Neural cell (in vitro differentiated cells): Measurements from ENCODE around the gene CTSO. TPM values are rescaled to one million over a fixed set of nuclear protein-coding genes. Genes with fewer than 3 reads are reported as not detected.

Experiments used
- H2AFZ ChIP-seq: fragments of 200-600, 300-800 bp; sonication (generic), shearing (Covaris generic); 2 replicates; pipeline ENCODE4 v1.6.0; 2014; ENCODE audit warnings: low read depth, mild to moderate bottlenecking, antibody characterized with exemption, low read length, moderate library complexity
- H3F3A ChIP-seq: fragments of 200-600 bp; shearing (Covaris generic); 2 replicates; pipeline ENCODE4 v1.6.1; 2016; ENCODE audit warnings: mild to moderate bottlenecking, moderate library complexity, mixed read lengths, antibody characterized with exemption, low read length; ENCODE audit not compliant: insufficient read depth, poor library complexity, severe bottlenecking
- H3K27ac ChIP-seq: fragments of 200-600, 300-800 bp; sonication (generic), shearing (Covaris generic); 2 replicates; pipeline ENCODE4 v1.5.1; 2014; ENCODE audit warnings: mild to moderate bottlenecking, low read length, moderate library complexity
- H3K27me3 ChIP-seq: fragments of 300-800, 200-600 bp; sonication (generic), shearing (Covaris generic); 2 replicates; pipeline ENCODE4 v1.6.0; 2014; ENCODE audit warnings: mild to moderate bottlenecking, low read depth, low read length, moderate library complexity; ENCODE audit not compliant: insufficient read depth
- H3K36me3 ChIP-seq: fragments of 300-800, 200-600 bp; sonication (generic), shearing (Covaris generic); 2 replicates; pipeline ENCODE4 v1.5.1; 2014; ENCODE audit warnings: mild to moderate bottlenecking, antibody characterized with exemption, low read length, moderate library complexity; ENCODE audit not compliant: insufficient read depth
- H3K4me2 ChIP-seq: fragments of 300-800, 200-600 bp; sonication (generic), shearing (Covaris generic); 2 replicates; pipeline ENCODE4 v1.6.0; 2014; ENCODE audit warnings: mild to moderate bottlenecking, low read length
- H3K4me3 ChIP-seq: fragments of 300-800, 200-600 bp; sonication (generic), shearing (Covaris generic); 2 replicates; pipeline ENCODE4 v1.5.1; 2014; ENCODE audit warnings: mild to moderate bottlenecking, low read length, moderate library complexity
- H3K79me2 ChIP-seq: fragments of 200-600 bp; shearing (Covaris generic); replicated peaks from 2 replicates; pipeline ENCODE4 v1.6.0; 2014; ENCODE audit warnings: mild to moderate bottlenecking, low read length, moderate library complexity; ENCODE audit not compliant: insufficient read depth
- H3K9ac ChIP-seq: fragments of 300-800, 200-600 bp; sonication (generic), shearing (Covaris generic); 2 replicates; pipeline ENCODE4 v1.6.1; 2016; ENCODE audit warnings: mild to moderate bottlenecking, low read length, mixed read lengths
- H3K9me2 ChIP-seq: fragments of 200-600 bp; shearing (Covaris generic); 2 replicates; pipeline ENCODE4 v1.6.1; 2016; ENCODE audit warnings: mild to moderate bottlenecking, low read length, mixed read lengths; ENCODE audit not compliant: insufficient read depth
- H3K9me3 ChIP-seq: fragments of 200-600, 300-800 bp; sonication (generic), shearing (Covaris generic); 2 replicates; pipeline ENCODE4 v1.6.1; 2016; ENCODE audit warnings: mild to moderate bottlenecking, mixed run types, low read length, moderate library complexity, mixed read lengths
- H4K20me1 ChIP-seq: fragments of 200-600 bp; shearing (Covaris generic); 2 replicates; pipeline ENCODE4 v1.6.1; 2016; ENCODE audit warnings: mild to moderate bottlenecking, mixed run types; ENCODE audit not compliant: insufficient read depth
- CTCF ChIP-seq: fragments of 450-650 bp; IDR thresholded peaks from 2 replicates; pipeline ENCODE4 v1.5.1; 2014; ENCODE audit warnings: antibody characterized with exemption, mild to moderate bottlenecking, moderate library complexity; ENCODE audit not compliant: poor library complexity, severe bottlenecking
- EP300 ChIP-seq: fragments of 450-650 bp; conservative IDR thresholded peaks from 2 replicates; pipeline ENCODE4 v1.6.1; 2014; ENCODE audit warnings: antibody characterized with exemption, mild to moderate bottlenecking, moderate library complexity; ENCODE audit not compliant: poor library complexity, severe bottlenecking
- EZH2 ChIP-seq: fragments of 200-600, 300-800 bp; shearing (Covaris generic), sonication (generic); IDR thresholded peaks from 2 replicates; pipeline ENCODE4 v1.6.1; 2014; ENCODE audit warnings: antibody characterized with exemption, low read length, borderline replicate concordance, mild to moderate bottlenecking; ENCODE audit not compliant: insufficient read depth, poor library complexity, severe bottlenecking
- MXI1 ChIP-seq: fragments of 450-650 bp; conservative IDR thresholded peaks from 2 replicates; pipeline ENCODE4 v1.6.1; 2014; ENCODE audit warnings: antibody characterized with exemption, mild to moderate bottlenecking; ENCODE audit not compliant: poor library complexity, severe bottlenecking
- POLR2AphosphoS5 ChIP-seq: IDR thresholded peaks from 2 replicates; pipeline ENCODE4 v1.6.1; 2012
- RAD21 ChIP-seq: fragments of 450-650 bp; conservative IDR thresholded peaks from 2 replicates; pipeline ENCODE4 v1.6.1; 2014; ENCODE audit warnings: antibody characterized with exemption, mild to moderate bottlenecking, moderate library complexity
- REST ChIP-seq: IDR thresholded peaks from 2 replicates; pipeline ENCODE4 v1.6.1; 2012; ENCODE audit warnings: borderline replicate concordance
- SMC3 ChIP-seq: fragments of 450-650 bp; conservative IDR thresholded peaks from 2 replicates; pipeline ENCODE4 v1.6.1; 2014; ENCODE audit warnings: antibody characterized with exemption, mild to moderate bottlenecking, moderate library complexity; ENCODE audit not compliant: poor library complexity
- TAF1 ChIP-seq: IDR thresholded peaks from 2 replicates; pipeline ENCODE4 v1.6.1; 2012; ENCODE audit warnings: low read depth
- polyA plus RNA-seq: library from polyadenylated mRNA; depleted of rRNA; stranded (reverse); fragments of >200 nt; gene quantifications from 2 replicates; pipeline ENCODE4 v1.2.3, GENCODE V29; 2014

The CTSO gene
- polyA plus RNA-seq, 1 donor from 2014 or later: 0.16 TPM

- H3K9me2 ChIP-seq: no peaks in the 10 kb centered on the region
- H3K4me2 ChIP-seq: no peak overlapping the region
- H4K20me1 ChIP-seq: no peaks in the 10 kb centered on the region
- no peaks in the 10 kb centered on the region for H3K9me3 ChIP-seq
- no peak overlapping the region for H3K4me3 ChIP-seq
- no peak for TF ChIP-seq POLR2AphosphoS5
- TF ChIP-seq EZH2: no peak
- TF ChIP-seq MXI1: no peak
- no peak for TF ChIP-seq TAF1
- no peak for TF ChIP-seq RAD21
- TF ChIP-seq SMC3: no peak
- TF ChIP-seq REST: no peak
- no peak for TF ChIP-seq EP300
- no peak for TF ChIP-seq CTCF
- no peaks in the 10 kb centered on the region for H3K36me3 ChIP-seq
- no peaks in the 10 kb centered on the region for H3K27me3 ChIP-seq
- H3K27ac ChIP-seq: no peak overlapping the region
- no peak overlapping the region for H3K9ac ChIP-seq
- H3F3A ChIP-seq: no peaks in the 10 kb centered on the region
- H2AFZ ChIP-seq: no peak overlapping the region
- no peaks in the 10 kb centered on the region for H3K79me2 ChIP-seq
These were observed 73.9 kb downstream of the CTSO start for GRCh38 chr4:155879767-155880166.

GRCh38 chr4:155878611-155879010 lies 75.1 kb downstream of the CTSO start:
- Histone ChIP-seq H2AFZ (no peak overlapping the region), H3K9ac (no peak overlapping the region), H3K79me2 (no peaks in the 10 kb centered on the region), H3K36me3 (no peaks in the 10 kb centered on the region), H3K4me3 (no peak overlapping the region), H3K27me3 (no peaks in the 10 kb centered on the region), H3F3A (no peaks in the 10 kb centered on the region), H3K27ac (no peak overlapping the region), H4K20me1 (no peaks in the 10 kb centered on the region), H3K4me2 (no peak overlapping the region), H3K9me2 (no peaks in the 10 kb centered on the region), H3K9me3 (no peaks in the 10 kb centered on the region)
- TF ChIP-seq REST (no peak), POLR2AphosphoS5 (no peak), CTCF (no peak), SMC3 (no peak), MXI1 (no peak), TAF1 (no peak), EZH2 (no peak), RAD21 (no peak), EP300 (no peak)
